ENCODE measurements around the gene RAPGEF1. TPM values are rescaled to one million over a fixed set of nuclear protein-coding genes. Genes with fewer than 3 reads are reported as not detected.
A peak's percentile ranks its signal among the peaks of the same experiment; 100 is the strongest.

Gene RAPGEF1
- total RNA-seq, 2 donors from 2014 or later: 74.5 to 90.8 TPM

DNA sequence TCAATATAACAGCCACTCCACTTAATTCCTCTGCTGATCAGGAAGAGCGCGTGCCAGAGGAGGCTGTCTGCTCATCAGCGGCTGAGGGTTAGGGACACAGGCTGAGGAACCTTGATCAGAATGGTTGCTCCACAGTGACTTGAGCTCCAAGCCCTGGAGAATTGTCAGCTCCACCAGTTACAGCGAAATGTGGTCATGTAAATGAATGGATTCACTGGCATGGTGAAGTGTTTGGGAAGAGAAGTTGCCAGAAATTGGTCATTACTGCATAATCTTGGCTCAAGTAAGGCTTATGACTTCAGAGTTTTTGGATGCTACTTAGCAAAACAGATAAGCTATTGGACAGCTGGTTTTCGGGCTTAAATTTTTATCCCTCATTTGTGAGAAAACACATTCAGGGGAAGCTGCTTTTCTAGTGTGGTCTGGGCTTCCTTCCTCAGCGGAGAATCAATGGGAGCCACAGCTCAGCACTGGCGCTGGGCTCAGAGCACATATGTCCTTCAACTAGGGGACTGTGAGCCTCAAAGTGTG, 129.6 kb downstream of the RAPGEF1 start:
- no peak for DNase-seq (ENCODE audit: low spot score)

DNA sequence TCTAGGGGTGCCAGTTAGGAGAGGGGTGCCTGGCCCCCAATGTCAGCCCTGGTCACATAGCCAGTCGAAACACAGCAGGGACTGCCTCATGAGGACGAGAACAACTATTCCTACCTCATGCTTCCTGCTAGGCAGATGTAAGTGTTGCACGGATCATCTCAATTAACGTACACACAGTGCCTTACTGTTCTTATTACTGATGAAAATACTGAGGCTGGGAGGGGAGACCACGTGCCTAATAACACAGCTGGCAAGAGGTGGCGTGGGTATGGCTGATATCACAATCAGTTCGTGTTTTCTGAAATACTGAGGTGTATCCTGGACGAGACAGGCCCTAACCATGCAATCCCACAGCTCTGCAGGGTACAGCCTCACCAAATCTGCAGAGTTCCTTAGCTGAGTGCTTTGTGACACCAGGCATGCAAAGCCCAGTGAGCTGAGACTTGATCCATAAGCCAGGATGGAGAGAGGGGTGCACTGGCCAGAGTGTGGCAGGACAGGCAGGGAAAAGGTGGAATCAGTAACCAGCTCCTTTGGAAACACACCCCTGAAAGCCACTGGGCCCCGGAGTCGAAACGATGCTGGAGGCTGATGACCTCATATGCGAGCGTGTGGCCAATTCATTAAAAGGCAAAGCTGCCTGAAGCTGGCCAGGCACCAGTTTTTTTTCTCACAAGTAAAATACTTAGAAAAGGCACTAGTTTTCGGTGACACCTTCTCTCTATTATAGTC, 130.6 kb downstream of the RAPGEF1 start:
- intact Hi-C loops (cut with DNase I): no loop called here
- DNase-seq (ENCODE audit: low spot score): no peak

More for the DNA sequence above, 129.6 kb downstream of the RAPGEF1 start:
- intact Hi-C loops (cut with DNase I): loop anchor here in 1 of 2 donors (10.0 kb wide), 1 partner anchor 65 kb away; no protein-coding TSS in a partner anchor

DNA sequence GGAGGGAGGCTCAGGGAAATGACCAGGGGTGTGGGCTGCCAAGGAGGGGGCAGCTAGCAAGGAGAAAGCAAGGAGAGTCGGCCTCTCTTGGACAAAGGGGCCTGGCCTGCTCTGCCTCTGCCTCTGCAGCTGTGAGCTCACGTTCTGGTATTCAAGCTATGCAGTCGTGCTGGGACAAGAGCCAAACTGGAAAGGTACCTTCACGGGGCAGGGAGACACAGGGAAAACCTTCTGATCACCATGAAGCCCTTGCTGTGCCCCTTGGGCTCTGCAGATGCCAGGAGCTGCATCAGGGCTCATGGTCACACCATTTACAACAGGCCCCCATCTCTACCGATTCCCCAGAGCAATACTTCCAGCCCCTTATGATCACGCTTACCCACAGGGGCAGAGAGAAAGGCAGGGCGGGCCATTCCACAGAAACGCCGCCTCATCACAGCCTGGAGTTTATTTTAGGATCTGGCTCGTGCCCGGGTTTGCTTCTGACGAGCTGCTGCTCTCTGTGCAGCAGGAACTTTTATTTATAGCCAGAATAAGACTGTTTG, 131.3 kb downstream of the RAPGEF1 start:
- peak; percentile 87 for DNase-seq (ENCODE audit: low spot score)
- intact Hi-C loops (cut with DNase I): no loop called here

DNA sequence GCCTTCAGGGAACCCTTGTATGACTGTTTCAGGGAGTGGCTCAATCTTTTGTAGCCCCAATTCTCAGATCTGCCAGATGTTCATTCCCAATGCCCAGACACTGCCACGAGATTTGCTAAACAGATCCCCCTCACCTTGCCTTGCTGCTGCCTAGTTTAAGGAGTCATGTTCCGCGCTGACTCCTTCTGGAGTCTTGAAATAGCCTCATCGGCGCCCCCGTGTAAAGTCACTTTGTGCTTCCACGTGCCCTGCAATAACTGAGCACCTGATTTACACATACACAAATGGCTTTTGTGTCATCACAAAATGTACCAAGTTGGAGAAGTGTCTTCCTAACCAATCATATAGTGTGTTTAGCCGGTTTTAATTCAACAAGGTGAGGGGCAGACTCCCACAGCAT, 132.3 kb downstream of the RAPGEF1 start:
- intact Hi-C loops (cut with DNase I): no loop called here
- DNase-seq (ENCODE audit: low spot score): no peak

DNA sequence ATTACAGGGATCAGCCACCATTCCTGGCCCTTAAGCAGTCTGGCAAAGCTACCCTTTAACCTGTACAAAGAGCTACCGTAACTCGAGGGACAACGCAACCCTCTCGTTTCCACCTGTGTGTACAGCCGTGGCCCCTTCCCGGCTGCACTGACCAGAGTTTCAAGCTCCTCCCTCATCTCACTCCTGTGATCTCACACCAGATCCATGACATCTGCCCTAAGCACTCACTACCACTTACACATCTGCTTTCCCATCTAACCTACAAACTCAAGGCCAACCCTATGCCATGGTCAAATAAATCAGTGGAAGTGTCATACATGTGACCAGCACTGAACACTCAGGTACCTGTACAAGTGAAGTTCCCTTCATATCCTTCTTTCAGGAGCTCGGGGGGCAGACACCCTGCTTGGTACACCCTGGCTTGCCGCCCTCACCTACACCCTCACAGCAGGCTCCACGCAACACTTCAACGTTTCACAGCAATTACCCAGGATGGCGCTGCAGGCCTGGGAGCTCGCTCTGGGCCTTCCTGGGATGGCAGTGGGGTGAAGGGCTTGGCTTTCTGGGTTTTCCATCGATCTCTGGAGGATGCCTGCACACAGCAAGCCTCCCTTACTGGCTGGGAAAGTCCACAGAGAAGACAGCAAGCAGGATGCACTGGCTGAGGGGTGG, 132.8 kb downstream of the RAPGEF1 start:
- DNase-seq (ENCODE audit: low spot score): no peak
- intact Hi-C loops (cut with DNase I): no loop called here

DNA sequence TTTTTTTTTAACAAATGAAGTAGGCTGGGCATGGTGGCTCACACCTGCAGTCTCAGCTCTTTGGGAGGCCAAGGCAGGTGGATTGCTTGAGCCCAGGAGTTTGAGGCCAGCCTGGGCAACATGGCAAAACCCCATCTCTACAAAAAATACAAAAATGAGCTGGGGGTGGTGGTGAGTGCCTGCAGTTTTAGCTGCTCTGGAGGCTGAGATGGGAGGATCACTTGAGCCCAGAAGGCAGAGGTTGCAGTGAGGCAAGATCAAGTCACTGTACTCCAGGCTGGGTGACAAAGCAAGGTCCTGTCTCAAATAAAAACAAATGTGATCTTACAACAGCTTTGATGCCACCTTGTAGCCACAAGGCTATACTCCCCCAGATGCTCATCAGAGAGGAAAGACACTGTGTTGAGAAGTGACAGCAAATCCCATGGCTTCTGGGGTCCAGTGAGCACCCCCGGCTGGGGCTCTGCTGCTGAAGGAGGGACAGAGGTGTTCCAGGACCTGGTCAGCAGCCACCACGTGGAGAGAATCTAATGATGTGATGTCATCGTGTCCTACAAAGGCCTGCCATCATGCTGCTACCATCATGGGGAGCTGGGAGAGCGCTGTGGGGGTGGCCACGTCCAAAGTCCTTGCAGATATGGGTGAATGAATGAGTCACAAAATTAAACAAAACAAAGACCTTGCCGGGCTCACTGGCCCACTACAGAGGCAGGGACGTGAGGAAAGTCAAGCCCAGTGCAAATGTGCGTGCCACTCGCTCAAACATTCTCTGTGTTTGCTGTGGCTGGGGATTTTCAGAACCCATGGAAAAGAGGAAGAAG, 133.9 kb downstream of the RAPGEF1 start:
- intact Hi-C loops (cut with DNase I): no loop called here

DNA sequence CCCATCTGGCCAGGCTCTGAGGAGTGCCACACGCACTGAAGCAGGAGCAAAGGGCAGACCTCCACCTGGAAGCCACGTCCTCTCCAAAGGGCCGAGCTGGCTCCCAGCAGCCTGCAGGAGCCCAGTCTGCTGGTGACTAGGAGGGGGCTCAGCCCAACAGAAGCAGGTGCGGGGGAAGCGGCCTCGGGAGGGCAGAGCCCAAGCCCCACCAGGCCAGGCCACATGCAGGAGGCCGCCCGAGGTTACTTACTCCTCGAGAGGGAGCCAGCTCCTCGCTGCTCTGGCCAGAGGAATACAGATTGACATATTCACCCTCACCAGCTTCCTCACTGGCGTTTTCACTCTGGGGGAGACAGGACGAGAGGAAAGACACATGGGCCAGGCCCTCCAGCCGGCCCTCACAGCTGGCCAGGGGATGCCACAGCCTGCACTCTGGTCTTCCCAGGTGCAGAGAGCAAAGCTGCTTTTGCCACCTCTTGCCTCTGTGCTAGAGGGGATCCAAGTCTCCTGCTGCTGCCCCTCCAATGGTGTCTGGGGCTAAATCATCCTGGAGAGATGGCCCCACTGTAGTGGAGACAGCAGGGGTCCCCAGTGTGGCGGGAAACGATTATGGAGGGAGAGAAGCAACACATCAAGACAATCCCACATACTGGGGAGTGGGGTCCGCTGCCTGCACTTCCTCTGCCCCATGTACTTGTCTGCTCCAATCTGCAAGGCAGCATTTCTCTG, 136.0 kb downstream of the RAPGEF1 start:
- no peak for DNase-seq (ENCODE audit: low spot score)
- intact Hi-C loops (cut with DNase I): no loop called here

More for the DNA sequence above, 133.9 kb downstream of the RAPGEF1 start:
- peak; percentile 44 for DNase-seq (ENCODE audit: low spot score)

DNA sequence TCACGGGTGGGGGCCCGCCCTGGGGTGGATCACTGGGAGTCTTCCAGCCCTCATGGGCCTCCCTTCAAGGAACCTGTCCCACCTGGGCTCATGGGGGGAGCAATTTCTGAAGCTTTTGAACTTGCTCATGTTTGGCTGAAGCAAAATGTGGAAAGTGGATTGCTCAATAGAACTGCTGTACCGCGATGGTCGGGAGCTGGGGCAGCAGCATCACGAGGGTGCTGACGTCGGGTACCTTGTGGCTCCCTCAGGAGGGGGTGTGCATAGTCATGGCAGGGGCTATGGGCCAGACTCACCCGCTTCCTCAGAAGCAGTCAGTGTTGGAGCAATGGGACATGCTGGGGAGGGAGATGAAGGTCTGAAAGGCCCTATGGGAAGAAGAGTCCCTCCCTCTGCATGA, 136.7 kb downstream of the RAPGEF1 start:
- no peak for DNase-seq (ENCODE audit: low spot score)
- intact Hi-C loops (cut with DNase I): no loop called here

DNA sequence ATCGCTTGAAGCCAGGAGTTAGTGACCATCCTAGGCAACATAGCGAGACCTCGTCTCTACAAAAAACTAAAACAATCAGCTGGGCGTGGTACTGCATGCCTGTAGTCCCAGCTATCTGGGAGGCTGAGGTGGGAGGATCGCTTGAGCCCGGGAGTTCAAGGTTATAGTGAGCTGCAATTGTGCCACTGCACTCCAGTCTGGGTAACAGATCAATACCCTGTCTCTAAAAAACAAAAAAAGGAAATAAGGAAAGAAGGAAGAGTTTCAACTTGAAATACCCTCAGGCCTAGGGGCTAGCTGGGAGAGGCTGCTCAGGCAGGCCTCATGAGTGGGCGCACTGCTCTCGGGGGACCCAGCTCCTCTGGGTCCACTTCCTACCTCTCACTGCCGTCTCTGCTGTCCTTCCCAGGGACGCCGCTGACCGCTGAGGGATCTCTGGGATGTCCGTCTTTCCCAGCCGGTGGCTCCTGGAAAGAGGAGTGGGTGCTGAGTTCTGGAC, 138.1 kb downstream of the RAPGEF1 start:
- DNase-seq (ENCODE audit: low spot score): no peak
- intact Hi-C loops (cut with DNase I): no loop called here

DNA sequence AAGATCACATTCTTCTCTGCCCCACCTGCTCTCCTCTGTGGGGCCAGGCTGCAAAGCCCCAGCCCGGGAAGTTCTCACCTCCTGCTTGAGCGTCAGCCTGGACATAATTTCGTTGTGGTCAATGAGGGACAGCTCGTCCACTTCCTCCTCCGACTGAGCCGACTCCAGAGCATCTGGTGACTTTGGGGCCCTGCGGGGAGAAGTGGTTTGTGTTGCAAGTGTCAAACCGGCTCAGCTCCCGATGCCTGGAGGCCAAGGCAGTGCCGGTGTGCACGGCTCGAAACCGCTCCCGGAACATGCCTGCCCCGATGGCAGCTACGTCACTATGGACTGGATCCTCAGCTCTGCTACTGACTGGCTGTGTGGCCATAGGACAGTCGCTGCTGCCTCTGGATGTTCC, 141.8 kb downstream of the RAPGEF1 start:
- DNase-seq (ENCODE audit: low spot score): peak; percentile 91
- intact Hi-C loops (cut with DNase I): no loop called here

DNA sequence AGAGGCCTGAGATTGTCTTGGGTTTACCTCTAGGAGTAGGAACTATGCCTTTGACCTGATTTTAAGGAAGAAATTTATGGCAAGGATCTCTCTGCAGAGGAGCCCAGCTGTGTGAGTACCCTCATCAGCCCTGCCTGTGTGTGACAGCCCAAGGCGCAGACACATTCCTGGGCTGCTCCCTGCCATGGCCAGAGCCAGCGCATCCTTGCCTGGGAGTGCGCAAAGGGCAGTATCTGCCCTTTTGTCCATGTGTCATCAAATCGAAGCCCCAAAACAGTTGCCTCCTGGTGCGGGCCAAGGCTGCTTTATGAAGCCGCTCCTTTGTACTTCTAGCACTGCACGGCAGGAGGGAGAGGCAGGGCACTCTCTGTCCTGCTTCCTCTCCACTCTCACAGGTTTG, 142.6 kb downstream of the RAPGEF1 start:
- intact Hi-C loops (cut with DNase I): no loop called here
- no peak for DNase-seq (ENCODE audit: low spot score)

DNA sequence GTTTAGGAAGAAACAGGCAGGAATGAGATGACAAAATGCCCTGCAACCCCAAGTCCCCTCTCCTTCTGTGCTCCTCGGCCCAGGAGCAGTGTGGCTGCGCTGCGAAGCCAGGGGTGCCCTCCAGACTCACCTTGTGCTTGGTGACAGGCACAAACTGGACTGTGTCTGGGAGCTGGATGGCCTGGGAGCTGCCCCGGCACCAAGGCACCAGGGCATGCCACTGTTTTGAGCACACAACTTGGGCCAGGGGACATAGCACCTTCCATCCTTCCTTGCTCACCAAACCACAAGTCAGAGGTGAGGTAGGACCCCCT, 143.5 kb downstream of the RAPGEF1 start:
- DNase-seq (ENCODE audit: low spot score): peak; percentile 68
- intact Hi-C loops (cut with DNase I): no loop called here

DNA sequence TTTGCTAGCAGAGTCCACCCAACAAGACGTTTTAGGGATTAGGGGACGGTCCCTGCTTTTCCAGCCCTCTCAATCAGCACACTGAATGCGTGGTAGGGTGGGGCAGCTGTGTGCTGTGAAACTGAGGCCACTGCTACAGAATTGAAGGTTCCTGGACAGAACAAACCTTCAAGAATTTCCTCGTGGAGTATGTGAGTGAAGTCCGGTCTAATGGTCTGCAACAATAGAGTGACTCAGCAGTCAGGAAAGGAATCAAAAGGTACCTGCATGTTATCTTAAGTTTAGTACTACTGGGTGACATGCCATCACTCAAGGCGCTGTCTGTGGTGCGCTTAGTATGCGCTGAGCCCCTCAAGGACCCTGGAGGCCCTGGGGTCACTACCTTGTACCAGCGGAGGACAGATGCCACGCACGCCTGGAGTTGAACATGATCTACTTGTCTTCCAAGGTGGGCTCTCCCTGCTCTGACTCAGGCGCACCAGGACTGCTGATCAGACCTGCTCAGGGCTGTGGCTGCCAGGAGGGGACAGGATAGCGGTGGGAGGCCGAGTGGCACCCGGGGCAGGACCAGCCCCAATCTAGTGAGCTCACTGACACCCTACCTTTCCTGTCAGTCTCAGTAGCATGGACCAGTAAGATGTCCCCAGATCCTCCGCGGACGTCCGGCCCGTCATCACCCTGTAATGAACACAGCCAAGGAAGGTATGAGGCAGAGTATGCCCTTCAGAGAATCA, 144.0 kb downstream of the RAPGEF1 start:
- intact Hi-C loops (cut with DNase I): no loop called here
- no peak for DNase-seq (ENCODE audit: low spot score)

DNA sequence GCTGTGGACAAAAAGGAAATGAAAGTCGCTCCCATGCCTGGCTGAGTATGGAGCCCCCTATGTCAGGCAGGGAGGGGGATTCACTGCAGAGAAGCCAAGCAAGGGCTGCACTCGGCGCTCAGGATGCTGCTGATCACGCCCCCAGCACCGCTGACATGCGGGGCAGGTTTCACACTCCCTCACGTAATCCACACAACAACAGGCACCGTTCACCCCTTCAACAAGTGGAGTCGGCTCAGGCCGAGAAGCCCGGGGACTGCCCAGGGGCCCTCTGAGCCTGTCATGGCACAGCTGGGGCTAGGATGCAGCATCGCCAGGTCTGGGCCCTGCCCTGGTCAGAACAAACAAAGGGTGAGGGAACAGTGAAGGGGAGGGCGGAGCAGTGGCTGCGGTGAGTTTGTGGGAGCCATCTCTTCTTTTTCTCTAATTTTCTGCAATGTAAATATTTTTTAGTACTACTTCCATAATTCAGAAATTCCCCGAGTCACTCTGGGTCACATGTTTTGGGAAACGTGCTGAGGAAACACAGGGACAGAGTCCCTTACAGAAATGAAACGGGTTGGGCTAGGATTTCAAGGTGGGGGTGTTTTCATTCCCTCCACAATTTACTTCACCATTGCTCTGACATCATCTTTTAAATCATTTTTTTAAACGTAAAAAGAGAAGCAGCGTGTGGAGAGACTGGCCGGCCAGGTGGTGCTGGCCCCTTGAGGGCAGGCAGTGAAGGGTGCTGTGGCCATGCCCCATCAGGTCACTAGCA, 144.8 kb downstream of the RAPGEF1 start:
- DNase-seq (ENCODE audit: low spot score): peak; percentile 67
- intact Hi-C loops (cut with DNase I): loop anchor here in 1 of 2 donors (5.0 kb wide), 1 partner anchor 142 kb away; no protein-coding TSS in a partner anchor

DNA sequence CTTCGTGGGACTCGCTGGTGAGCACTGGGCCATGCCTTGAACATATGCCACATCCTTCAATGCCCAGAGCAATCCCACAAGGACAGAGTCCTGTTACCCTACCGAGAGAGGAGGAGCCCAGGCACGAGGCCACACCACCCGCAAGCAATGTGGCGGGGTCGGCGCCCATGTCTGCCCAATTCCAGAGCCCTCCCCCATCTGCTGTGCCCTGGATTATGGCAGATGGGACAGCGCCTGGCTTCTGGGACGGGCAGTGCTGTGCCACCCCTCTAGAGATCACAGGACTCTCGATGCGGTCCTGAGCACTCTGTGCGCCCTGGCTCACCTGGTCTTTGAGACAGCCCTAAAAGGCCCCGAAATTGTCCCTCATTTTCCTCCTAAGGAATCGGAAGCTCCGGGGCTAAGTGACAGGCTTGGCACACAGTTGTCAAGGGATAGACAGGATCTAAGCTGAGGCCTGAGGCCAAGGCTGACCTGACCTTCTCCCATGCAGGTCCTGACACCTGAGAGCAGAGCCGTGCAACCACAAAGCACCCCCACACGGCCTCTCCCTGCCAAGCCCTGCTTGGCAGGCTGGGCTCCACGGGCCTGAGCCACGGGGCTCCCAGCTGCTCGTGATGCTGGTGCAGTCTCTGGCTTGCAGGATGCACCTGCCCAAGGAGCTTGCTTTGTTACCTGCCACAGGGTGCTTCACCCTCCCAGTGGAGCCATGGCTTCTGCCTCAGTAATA, 145.8 kb downstream of the RAPGEF1 start:
- peak; percentile 54 for DNase-seq (ENCODE audit: low spot score)
- intact Hi-C loops (cut with DNase I): loop anchor here in 1 of 2 donors (5.0 kb wide), 1 partner anchor 143 kb away; no protein-coding TSS in a partner anchor

DNA sequence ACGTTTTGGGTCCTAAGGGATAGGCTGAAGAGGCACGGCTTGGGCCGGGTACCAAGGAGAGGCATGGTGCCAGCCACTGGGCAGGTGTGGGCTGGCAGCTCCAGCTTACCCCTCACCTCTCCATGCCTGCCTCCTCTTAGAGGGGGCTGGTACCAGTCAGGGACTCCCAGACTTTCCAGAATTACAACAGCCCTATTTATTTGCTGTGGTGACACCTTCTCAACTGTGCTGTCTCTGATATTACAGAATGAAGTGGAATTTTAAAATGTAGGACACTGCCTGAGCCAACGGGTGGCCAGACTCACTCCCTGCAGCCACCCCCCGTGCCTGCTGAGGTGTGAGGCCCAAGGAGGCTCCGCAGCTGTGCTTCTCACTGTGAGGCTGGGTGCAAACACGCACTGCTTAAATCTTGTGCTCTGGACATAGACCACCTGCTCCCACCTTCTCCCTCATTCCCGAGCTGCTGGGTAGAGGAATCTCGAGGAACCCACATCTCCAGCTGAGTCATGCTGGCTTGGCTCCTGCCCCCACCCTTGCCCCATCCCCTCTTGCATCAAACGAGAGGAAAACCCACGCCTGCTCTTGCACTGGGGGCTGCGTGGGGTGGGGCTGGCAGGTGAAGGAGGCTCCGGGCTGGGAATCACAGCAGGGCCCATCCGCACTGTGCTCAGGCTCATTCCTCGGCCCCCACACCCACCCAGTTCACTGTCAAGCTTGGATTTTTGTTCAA, 146.6 kb downstream of the RAPGEF1 start:
- intact Hi-C loops (cut with DNase I): loop anchor here in 1 of 2 donors (5.0 kb wide), 1 partner anchor 144 kb away; no protein-coding TSS in a partner anchor
- DNase-seq (ENCODE audit: low spot score): peak; percentile 51

All from posterior vena cava (tissue), 2 donors.